Cerebellar nuclear complex (tissue), 1 donor: ENCODE data around the gene DDX21.
A peak's percentile ranks its signal among the peaks of the same experiment; 100 is the strongest.
"Not testable (repeated sequence)": the region's sequence is repeated elsewhere in the genome, so short reads cannot be mapped to it uniquely, and the experiment has no call there.

Experiments
- DNase-seq, 2 experiments: peaks; one replicate each; lab custom pipeline; 2025; lab: John Stamatoyannopoulos, UW

Gene DDX21

GRCh38 chr10:68988530-68989316 is 32.8 kb downstream of the DDX21 start, which contains the start of gene KIFBP:
Gene KIFBP, plus strand, starts transcription at chr10:68988803. Its CDS starts 30 bp downstream, at chr10:68988833.
- DNase-seq = peak; percentile 91 to 96

- DNase-seq = no peak
Observed at GRCh38 chr10:68989317-68989990, 33.5 kb downstream of the DDX21 start.

GRCh38 chr10:68992636-68993440 is 36.9 kb downstream of the DDX21 start:
- DNase-seq = no peak

GRCh38 chr10:68997211-68997610 is 41.2 kb downstream of the DDX21 start:
- no peak for DNase-seq

DNA sequence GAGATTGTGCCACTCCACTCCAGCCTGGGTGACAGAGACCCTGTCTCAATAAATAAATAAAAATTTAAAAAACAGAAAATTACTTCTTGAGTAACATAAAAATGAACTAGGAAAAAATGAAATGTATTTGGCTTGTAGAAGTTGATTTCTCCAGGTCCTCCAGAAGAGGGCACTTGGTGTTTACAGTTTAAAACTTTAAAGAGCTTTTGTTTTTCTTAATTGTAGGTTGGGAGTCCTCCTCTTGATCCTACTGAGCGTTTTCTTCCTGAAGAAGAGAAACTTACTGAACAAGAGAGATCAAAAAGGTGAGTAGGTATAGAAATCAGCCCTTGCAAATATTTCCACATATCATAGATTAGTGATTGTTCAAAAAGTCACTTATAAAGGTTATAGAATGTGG is 48.9 kb downstream of the DDX21 start:
- DNase-seq = no peak

- DNase-seq = no peak
Observed at GRCh38 chr10:69005704-69006485, 49.9 kb downstream of the DDX21 start.

- DNase-seq = no peak
Observed at GRCh38 chr10:69007260-69007659, 51.3 kb downstream of the DDX21 start.

- DNase-seq = no peak
Observed at GRCh38 chr10:69009360-69009759, 53.4 kb downstream of the DDX21 start.

- no peak for DNase-seq
Observed at GRCh38 chr10:69010151-69010640, 54.2 kb downstream of the DDX21 start.

- DNase-seq = not testable (repeated sequence)
Observed at GRCh38 chr10:69012778-69013177, 56.8 kb downstream of the DDX21 start.

- no peak for DNase-seq
Observed at GRCh38 chr10:69014171-69014570, 58.2 kb downstream of the DDX21 start.

DNA sequence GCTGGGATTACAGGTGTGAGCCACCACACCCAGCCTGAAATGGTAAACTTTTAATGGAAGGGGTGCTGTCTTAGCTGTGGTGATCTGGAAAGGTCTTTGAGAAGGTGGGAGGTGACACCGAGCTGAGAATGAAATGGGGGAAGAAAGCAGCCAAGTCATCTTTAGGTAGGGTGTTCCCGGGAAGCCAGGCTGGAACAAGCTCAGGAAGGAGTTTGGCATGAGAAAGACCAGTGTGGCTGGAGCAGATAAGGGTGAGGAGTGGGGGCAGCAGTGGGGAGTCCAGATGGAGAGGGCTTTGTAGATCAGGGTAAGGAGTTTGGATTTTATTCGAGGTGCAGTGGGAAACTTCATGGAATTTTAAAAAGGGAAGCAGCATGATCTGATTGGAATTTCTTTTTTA is 62.6 kb downstream of the DDX21 start:
- DNase-seq = no peak

- DNase-seq = no peak
Observed at GRCh38 chr10:69022611-69023010, 66.6 kb downstream of the DDX21 start.

GRCh38 chr10:69025370-69025896 is 69.5 kb downstream of the DDX21 start:
- no peak for DNase-seq

DNA sequence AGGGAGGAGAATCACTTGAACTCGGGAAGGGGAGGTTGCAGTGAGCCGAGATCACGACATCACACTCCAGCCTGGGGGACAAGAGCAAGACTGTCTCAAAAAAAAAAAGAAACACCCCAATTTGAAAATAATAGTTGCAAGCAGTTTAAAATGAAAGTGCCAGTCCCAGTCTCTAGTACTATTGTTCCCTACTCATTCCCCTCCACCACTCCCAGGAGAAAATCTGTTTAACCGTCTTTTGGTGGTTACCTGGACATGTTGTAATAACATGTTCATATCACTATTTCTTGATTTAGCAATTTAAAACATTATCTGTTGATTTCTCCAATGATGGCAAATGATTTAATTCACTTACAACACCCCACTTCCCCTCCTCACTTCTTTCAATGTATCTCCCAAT is 77.3 kb downstream of the DDX21 start:
- no peak for DNase-seq
